HL-60 (cell line): ENCODE data around the gene TUBGCP3.

Source experiments
- CTCF ChIP-seq: IDR thresholded peaks from one replicate; pipeline ENCODE4 v1.5.1; 2011; ENCODE audit warnings: low read length, control low read depth, inconsistent platforms; ENCODE audit not compliant: insufficient read depth
- GABPA ChIP-seq: IDR thresholded peaks from 2 replicates; pipeline ENCODE4 v1.6.1; 2012; ENCODE audit warnings: low read depth
- POLR2AphosphoS5 ChIP-seq: IDR thresholded peaks from 2 replicates; pipeline ENCODE4 v1.6.1; 2012; ENCODE audit warnings: low read depth
- SPI1 ChIP-seq: IDR thresholded peaks from 2 replicates; pipeline ENCODE4 v1.6.1; 2012; ENCODE audit warnings: low read depth, mild to moderate bottlenecking, borderline replicate concordance
- TF ChIP-seq, protein P1 (sequence below): IDR thresholded peaks from 2 replicates; pipeline ENCODE4 v1.6.1; 2012; ENCODE audit warnings: low read depth; ENCODE audit not compliant: insufficient replicate concordance

DNA sequence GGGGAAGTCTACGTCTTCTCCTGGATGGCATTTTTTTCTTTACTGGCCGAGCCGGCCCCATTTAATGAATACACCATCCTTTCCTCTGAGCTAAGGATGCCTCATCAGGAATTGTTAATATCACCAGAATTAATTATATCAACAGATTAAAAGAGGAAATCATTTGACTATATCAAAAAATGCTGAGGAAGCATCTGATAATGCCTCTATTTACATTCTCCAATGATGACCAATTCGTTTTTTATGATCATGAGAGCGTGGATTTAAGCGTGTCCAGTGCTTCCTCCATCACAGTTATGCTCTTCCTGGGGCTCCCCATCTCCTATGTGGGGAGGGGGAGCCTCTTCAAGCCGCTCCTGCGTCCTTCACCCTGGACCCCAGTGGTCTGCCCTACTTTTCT, 58.7 kb downstream of the TUBGCP3 start:
- TF ChIP-seq POLR2AphosphoS5 (no peak), CTCF (no peak), GABPA (no peak), SPI1 (no peak)
- TF ChIP-seq, protein P1, sequence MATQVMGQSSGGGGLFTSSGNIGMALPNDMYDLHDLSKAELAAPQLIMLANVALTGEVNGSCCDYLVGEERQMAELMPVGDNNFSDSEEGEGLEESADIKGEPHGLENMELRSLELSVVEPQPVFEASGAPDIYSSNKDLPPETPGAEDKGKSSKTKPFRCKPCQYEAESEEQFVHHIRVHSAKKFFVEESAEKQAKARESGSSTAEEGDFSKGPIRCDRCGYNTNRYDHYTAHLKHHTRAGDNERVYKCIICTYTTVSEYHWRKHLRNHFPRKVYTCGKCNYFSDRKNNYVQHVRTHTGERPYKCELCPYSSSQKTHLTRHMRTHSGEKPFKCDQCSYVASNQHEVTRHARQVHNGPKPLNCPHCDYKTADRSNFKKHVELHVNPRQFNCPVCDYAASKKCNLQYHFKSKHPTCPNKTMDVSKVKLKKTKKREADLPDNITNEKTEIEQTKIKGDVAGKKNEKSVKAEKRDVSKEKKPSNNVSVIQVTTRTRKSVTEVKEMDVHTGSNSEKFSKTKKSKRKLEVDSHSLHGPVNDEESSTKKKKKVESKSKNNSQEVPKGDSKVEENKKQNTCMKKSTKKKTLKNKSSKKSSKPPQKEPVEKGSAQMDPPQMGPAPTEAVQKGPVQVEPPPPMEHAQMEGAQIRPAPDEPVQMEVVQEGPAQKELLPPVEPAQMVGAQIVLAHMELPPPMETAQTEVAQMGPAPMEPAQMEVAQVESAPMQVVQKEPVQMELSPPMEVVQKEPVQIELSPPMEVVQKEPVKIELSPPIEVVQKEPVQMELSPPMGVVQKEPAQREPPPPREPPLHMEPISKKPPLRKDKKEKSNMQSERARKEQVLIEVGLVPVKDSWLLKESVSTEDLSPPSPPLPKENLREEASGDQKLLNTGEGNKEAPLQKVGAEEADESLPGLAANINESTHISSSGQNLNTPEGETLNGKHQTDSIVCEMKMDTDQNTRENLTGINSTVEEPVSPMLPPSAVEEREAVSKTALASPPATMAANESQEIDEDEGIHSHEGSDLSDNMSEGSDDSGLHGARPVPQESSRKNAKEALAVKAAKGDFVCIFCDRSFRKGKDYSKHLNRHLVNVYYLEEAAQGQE: no peak
